Panc1 (cell line): ENCODE data around the gene ARID5B. TPM values are rescaled to one million over a fixed set of nuclear protein-coding genes. Genes with fewer than 3 reads are reported as not detected.
A peak's percentile ranks its signal among the peaks of the same experiment; 100 is the strongest.

Experiments used
- ATAC-seq: fragments of 200-7000 bp; cut with Tn5 transposase; 2 replicates; pipeline ENCODE4 v1.9.1; 2020; ENCODE audit warnings: mild to moderate bottlenecking, moderate library complexity
- BruUV-seq: library from RNA; stranded (reverse); fragments of 400-500 nt; replicated peaks from 2 replicates; lab custom pipeline; 2021; lab: Mats Ljungman, UMichigan
- CTCF ChIA-PET: fragments of 300-600 bp; sonication (Branson Sonifier 250); formaldehyde crosslinking; loops from one replicate; lab custom pipeline; 2022; ENCODE audit warnings: antibody characterized with exemption; lab: Charles Lee
- POLR2A ChIA-PET: fragments of 300-600 bp; sonication (Branson Sonifier 250); formaldehyde crosslinking; loops from one replicate; lab custom pipeline; 2022; ENCODE audit warnings: antibody characterized with exemption; lab: Charles Lee
- DNase-seq: peaks from one replicate; pipeline ENCODE4 v3.0.0-alpha.2; 2010; ENCODE audit warnings: low read depth, low spot score
- H3K27ac ChIP-seq: 2 replicates; pipeline ENCODE4 v1.5.1; 2011; ENCODE audit warnings: mild to moderate bottlenecking, low read length, inconsistent platforms
- H3K27me3 ChIP-seq: fragments of 200-500 bp; sonication (Bioruptor generic); 2 replicates; pipeline ENCODE4 v1.6.0; 2014; ENCODE audit warnings: low read length, inconsistent platforms; ENCODE audit not compliant: control insufficient read depth, insufficient read depth
- H3K36me3 ChIP-seq: fragments of 200-500 bp; sonication (Bioruptor generic); 2 replicates; pipeline ENCODE4 v1.5.1; 2014; ENCODE audit warnings: inconsistent platforms, mild to moderate bottlenecking, low read length, moderate library complexity; ENCODE audit not compliant: control insufficient read depth, insufficient read depth
- H3K4me1 ChIP-seq: 2 replicates; pipeline ENCODE4 v1.5.1; 2011; ENCODE audit warnings: inconsistent platforms, mild to moderate bottlenecking, low read length, moderate library complexity; ENCODE audit not compliant: control insufficient read depth, insufficient read depth
- H3K4me3 ChIP-seq, 2 experiments: 2 replicates each; pipeline ENCODE4 v1.5.1; 2011 to 2012; ENCODE audit warnings: low read depth in 2 of 2, low read length in 2 of 2, mild to moderate bottlenecking in 2 of 2, inconsistent platforms in 1 of 2, moderate library complexity in 1 of 2
- H3K9me3 ChIP-seq: fragments of 200-500 bp; sonication (Bioruptor generic); 2 replicates; pipeline ENCODE4 v1.5.1; 2014; ENCODE audit warnings: low read depth, mild to moderate bottlenecking, inconsistent platforms, low read length, moderate library complexity; ENCODE audit not compliant: control insufficient read depth, insufficient read depth
- CTCF ChIP-seq: fragments of 450-650 bp; IDR thresholded peaks from 2 replicates; pipeline ENCODE4 v1.5.1; 2017; ENCODE audit warnings: mild to moderate bottlenecking
- POLR2AphosphoS5 ChIP-seq: IDR thresholded peaks from 2 replicates; pipeline ENCODE4 v1.6.1; 2012; ENCODE audit warnings: mild to moderate bottlenecking, low read depth, low read length, moderate library complexity
- REST ChIP-seq, 2 experiments: IDR thresholded peaks; 2 replicates each; pipeline ENCODE4 v1.6.1; 2011 to 2012; ENCODE audit warnings: low read depth in 2 of 2, control low read depth in 1 of 2, low read length in 1 of 2, mild to moderate bottlenecking in 1 of 2, moderate library complexity in 1 of 2; ENCODE audit not compliant: insufficient read depth in 1 of 2
- SIN3A ChIP-seq: IDR thresholded peaks from 2 replicates; pipeline ENCODE4 v1.6.1; 2012; ENCODE audit warnings: low read depth, mild to moderate bottlenecking, low read length, moderate library complexity, borderline replicate concordance; ENCODE audit not compliant: insufficient read depth
- TCF7L2 ChIP-seq: IDR thresholded peaks from 2 replicates; pipeline ENCODE4 v1.6.1; 2011; ENCODE audit warnings: mild to moderate bottlenecking, low read depth, low read length, inconsistent platforms
- in situ Hi-C: cut with HindIII; loops from 2 replicates; pipeline ENCODE4 v1.10.0; 2016; ENCODE audit warnings: low sequenced_read_pairs, low pct_unique_long_range_greater_than_20kb
- intact Hi-C: fragments of 100-400 bp; cut with micrococcal nuclease; formaldehyde crosslinking; loops from one replicate; pipeline ENCODE4 v1.10.0; 2022; ENCODE audit not compliant: unreplicated experiment
- total RNA-seq: library from RNA; stranded (reverse); gene quantifications from one replicate; pipeline ENCODE4 v1.2.1, GENCODE V29; 2021; ENCODE audit not compliant: unreplicated experiment

Gene ARID5B
- total RNA-seq, 1 experiment from 2014 or later, result 22.7 TPM

DNA sequence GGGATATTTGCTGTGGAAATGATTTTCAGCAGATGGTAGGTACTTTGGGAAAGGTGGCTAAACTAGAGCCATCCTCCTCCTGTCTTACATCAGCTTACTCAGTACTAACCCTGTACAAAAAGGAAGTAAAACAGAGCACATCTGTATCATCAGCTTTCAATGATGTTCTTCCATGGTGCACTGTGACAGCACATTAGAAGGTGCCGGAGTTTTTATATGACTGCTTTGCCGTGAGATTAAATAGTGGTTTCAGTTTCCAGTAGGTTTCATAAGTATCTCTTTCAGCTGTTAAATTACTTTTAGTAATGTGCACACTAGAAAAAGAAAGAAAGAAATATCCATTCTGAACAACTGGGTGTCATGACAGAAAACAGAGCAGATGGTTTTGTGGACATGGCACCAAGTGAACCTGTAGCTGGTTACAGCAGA is 86.5 kb downstream of the ARID5B start:
- in situ Hi-C loops, result no loop called here
- no peaks in the 10 kb centered on the region for H3K36me3 ChIP-seq
- H3K9me3 ChIP-seq, result no peaks in the 10 kb centered on the region
- H3K27ac ChIP-seq, result peak overlapping the region; percentile 67; the same call in 1 of the 2 replicates
- ATAC-seq (no peak), DNase-seq (no peak)
- peaks cover 41% of the 10 kb centered on the region for H3K4me1 ChIP-seq
- intact Hi-C loops, result no loop called here
- ChIA-PET CTCF (no interaction called here), POLR2A (no interaction called here)
- no peak overlapping the region for H3K4me3 ChIP-seq
- TF ChIP-seq SIN3A (no peak), POLR2AphosphoS5 (no peak), REST (IDR thresholded peaks at IDR 0.05; ENCODE audit: insufficient read depth in 1 of 2, low read depth in 2 of 2, low read length in 1 of 2) (no peak), CTCF (no peak), TCF7L2 (no peak)
- H3K27me3 ChIP-seq, result no peaks in the 10 kb centered on the region
- no TSS peak for BruUV-seq

- TF ChIP-seq SIN3A (no peak), REST (IDR thresholded peaks at IDR 0.05; ENCODE audit: insufficient read depth in 1 of 2, low read depth in 2 of 2, low read length in 1 of 2) (no peak), POLR2AphosphoS5 (no peak), CTCF (no peak), TCF7L2 (no peak)
- peaks cover 54% of the 10 kb centered on the region for H3K4me1 ChIP-seq
- H3K4me3 ChIP-seq, result no peak overlapping the region
- H3K27me3 ChIP-seq, result no peaks in the 10 kb centered on the region
- POLR2A ChIA-PET, result no interaction called here
- no TSS peak for BruUV-seq
- H3K27ac ChIP-seq, result no peak overlapping the region; the same call in 1 of the 2 replicates
- intact Hi-C loops, result no loop called here
- CTCF ChIA-PET, result no interaction called here
- DNase-seq (no peak), ATAC-seq (no peak)
- in situ Hi-C loops, result no loop called here
- H3K36me3 ChIP-seq, result no peaks in the 10 kb centered on the region
- no peaks in the 10 kb centered on the region for H3K9me3 ChIP-seq
These were observed 88.7 kb downstream of the ARID5B start for GRCh38 chr10:61989995-61990760.
